Measurements from ENCODE around the gene TENM3.

TENM3 gene

DNA sequence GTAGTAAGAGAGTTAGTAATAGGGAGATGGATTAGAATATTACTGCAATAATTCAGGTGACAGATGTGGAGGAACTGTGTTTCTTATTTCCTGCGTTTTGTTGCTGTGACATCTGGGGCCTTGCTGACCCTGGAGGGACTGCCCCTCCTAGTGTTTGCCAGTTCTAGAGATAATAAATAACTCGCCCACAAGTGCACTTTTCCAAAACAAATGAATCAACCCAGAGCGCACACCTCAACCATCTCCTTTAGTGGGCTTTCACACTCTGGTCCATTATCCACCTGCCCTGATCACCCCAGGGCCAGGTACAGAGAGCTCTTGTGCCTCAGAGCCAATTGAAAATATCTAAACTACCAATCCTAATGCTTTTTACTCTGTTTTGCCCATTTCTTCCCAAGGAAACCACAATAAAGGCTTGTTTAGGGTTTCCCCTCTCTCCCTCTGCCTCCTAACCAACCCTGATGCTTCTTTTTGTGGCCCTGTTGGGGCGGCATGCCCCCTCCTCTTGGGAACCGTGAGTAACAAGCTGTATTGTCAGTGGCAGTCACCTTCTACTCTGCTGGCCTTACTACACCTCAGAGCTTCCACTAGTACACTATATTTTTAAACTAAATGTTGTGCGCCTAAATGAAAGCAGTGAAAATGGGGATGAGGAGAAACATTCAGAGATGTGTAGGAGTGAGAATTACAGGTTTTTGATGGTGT, 270.5 kb downstream of the TENM3 start:
- DNase-seq (ENCODE audit: low read depth), result no peak
- TF ChIP-seq CTCF (conservative IDR thresholded peaks at IDR 0.05; ENCODE audit: low read depth, low read length), result no peak
- H3K4me3 ChIP-seq (ENCODE audit: low read depth, low read length), result no peak overlapping the region

- DNase-seq (ENCODE audit: low read depth), result no peak
- TF ChIP-seq CTCF (conservative IDR thresholded peaks at IDR 0.05; ENCODE audit: low read depth, low read length), result no peak
- no peak overlapping the region for H3K4me3 ChIP-seq (ENCODE audit: low read depth, low read length)
These were observed 275.2 kb downstream of the TENM3 start for GRCh38 chr4:182518421-182518820.

DNA sequence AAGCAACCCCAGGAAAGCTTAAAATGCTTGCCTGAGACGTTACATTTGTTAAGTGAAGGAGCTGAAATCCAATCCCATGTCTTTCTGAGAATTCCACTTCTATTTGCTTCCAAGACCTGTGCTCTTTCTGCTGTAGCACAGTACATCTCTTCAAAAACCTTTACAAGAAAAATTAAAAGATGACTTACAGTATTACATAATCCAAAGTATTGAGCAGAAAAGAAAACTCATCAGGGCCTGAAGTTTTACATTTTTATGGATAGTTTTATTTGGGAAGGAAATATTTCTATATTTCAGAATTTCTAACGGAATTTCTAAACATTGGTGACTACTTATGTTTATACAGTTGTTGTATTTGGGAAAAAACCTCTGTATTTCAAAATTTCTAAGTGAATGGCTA, 276.3 kb downstream of the TENM3 start:
- no peak for TF ChIP-seq CTCF (conservative IDR thresholded peaks at IDR 0.05; ENCODE audit: low read depth, low read length)
- no peak for DNase-seq (ENCODE audit: low read depth)
- H3K4me3 ChIP-seq (ENCODE audit: low read depth, low read length), result no peak overlapping the region

DNA sequence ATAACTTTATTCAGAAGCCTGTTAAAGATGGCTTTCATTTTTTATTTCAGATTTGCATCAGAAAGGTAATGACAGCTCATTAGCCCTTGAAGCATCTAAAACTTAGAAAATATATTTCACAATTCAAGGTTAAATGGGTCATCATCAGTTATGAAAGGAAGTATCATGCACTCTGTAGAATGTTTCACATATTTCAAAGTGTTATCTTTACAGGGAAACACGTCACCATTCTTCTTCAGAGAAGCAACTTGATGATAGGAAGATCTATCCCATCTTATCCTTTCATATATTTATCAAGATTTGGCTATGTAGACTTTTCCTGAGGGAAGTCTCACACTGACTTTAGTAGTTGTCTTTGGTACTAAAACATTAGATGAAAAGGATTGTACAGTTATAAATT, 277.8 kb downstream of the TENM3 start:
- TF ChIP-seq CTCF (conservative IDR thresholded peaks at IDR 0.05; ENCODE audit: low read depth, low read length), result no peak
- no peak for DNase-seq (ENCODE audit: low read depth)
- H3K4me3 ChIP-seq (ENCODE audit: low read depth, low read length), result no peak overlapping the region

DNA sequence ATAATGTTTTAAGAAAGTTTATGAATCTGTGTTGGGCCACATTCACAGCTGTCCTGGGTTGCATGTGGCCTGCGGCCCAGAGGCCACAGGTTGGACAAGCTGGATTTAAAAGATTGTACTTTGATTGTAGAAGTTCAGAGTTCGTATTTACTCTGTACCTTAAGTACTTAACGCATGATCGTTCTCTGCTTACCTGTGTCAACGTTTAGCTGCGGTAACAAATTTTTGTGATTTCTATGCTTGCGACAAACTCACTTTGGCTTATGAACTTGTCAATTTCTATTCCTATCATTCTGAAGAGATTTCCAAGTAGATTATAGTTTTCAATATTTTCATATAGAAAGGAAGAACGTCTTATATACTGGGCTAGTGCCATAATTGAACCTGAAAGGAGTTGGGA, 285.6 kb downstream of the TENM3 start:
- no peak for DNase-seq (ENCODE audit: low read depth)
- no peak overlapping the region for H3K4me3 ChIP-seq (ENCODE audit: low read depth, low read length)
- TF ChIP-seq CTCF (conservative IDR thresholded peaks at IDR 0.05; ENCODE audit: low read depth, low read length), result no peak

DNA sequence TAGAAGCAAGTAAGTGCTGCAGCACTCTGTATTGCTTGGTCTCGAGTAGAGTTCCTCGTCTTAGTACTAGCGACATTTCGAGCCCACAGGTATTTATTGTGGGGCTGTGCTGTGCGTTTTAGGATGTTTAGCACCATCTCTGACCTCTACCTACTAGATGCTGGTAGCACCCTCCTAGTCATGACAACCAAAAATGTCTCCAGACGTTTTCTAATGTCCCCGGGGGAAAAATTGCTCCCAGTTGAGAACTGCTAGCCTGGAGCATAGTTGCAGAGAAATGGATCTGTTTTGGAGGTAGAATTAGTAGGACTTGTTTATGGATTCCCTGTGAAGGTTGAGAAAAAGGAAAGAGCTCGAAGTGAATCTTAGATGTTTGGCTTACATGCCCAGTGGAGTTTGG, 287.2 kb downstream of the TENM3 start:
- DNase-seq (ENCODE audit: low read depth), result no peak
- H3K4me3 ChIP-seq (ENCODE audit: low read depth, low read length), result no peak overlapping the region
- no peak for TF ChIP-seq CTCF (conservative IDR thresholded peaks at IDR 0.05; ENCODE audit: low read depth, low read length)

GRCh38 chr4:182531555-182532162, 288.5 kb downstream of the TENM3 start:
- no peak for TF ChIP-seq CTCF (conservative IDR thresholded peaks at IDR 0.05; ENCODE audit: low read depth, low read length)
- DNase-seq (ENCODE audit: low read depth), result peak; percentile 5
- H3K4me3 ChIP-seq (ENCODE audit: low read depth, low read length), result no peak overlapping the region

All from choroid plexus epithelial cell (primary cell).